Spleen (tissue), 11 donors: ENCODE results near the gene ZYG11B. TPM values are rescaled to one million over a fixed set of nuclear protein-coding genes. Genes with fewer than 3 reads are reported as not detected.
"Not testable (repeated sequence)": the region's sequence is repeated elsewhere in the genome, so short reads cannot be mapped to it uniquely, and the experiment has no call there.

Experiments
- DNase-seq: peaks from one replicate; pipeline ENCODE4 v3.0.0-alpha.2; 2020
- H3K27ac ChIP-seq, 8 donors: fragments of 200-600 bp; sonication (generic) in 7 of 8; 1 replicate in 4 of 8; 2 replicates in 4 of 8; pipeline versions ENCODE4 v1.5.0 to v1.8.0; 2016 to 2021; ENCODE audit warnings: inconsistent platforms in 4 of 8, mild to moderate bottlenecking in 4 of 8, moderate library complexity in 1 of 8
- H3K27me3 ChIP-seq, 7 donors: fragments of 200-600 bp; sonication (generic) in 6 of 7; replicated peaks in 1 of 7; 1 replicate in 4 of 7; 2 replicates in 3 of 7; pipeline versions ENCODE4 v1.5.0 to v1.8.0; 2016 to 2021; ENCODE audit warnings: inconsistent platforms in 3 of 7, mild to moderate bottlenecking in 1 of 7
- H3K36me3 ChIP-seq, 6 donors: fragments of 200-600 bp; sonication (generic) in 5 of 6; 1 replicate in 4 of 6; 2 replicates in 2 of 6; pipeline versions ENCODE4 v1.5.0 to v1.8.0; 2016 to 2021; ENCODE audit warnings: inconsistent platforms in 2 of 6
- H3K4me1 ChIP-seq, 6 donors: fragments of 200-600 bp; sonication (generic) in 5 of 6; 1 replicate in 3 of 6; 2 replicates in 3 of 6; pipeline versions ENCODE4 v1.5.0 to v1.8.0; 2016 to 2021; ENCODE audit warnings: inconsistent platforms in 3 of 6
- H3K4me3 ChIP-seq, 8 donors: fragments of 200-600 bp; sonication (generic) in 7 of 8; 1 replicate in 4 of 8; 2 replicates in 4 of 8; pipeline versions ENCODE4 v1.5.0 to v1.8.0; 2016 to 2021; ENCODE audit warnings: inconsistent platforms in 4 of 8, mild to moderate bottlenecking in 4 of 8, moderate library complexity in 2 of 8
- H3K9me3 ChIP-seq, 8 donors: fragments of 200-600 bp; sonication (generic) in 7 of 8; 1 replicate in 4 of 8; 2 replicates in 4 of 8; pipeline versions ENCODE4 v1.5.0 to v1.8.0; 2016 to 2021; ENCODE audit warnings: inconsistent platforms in 4 of 8
- POLR2A ChIP-seq, 3 donors: fragments of 450-650 bp; IDR thresholded peaks; one replicate each; pipeline ENCODE4 v1.5.1; 2017; ENCODE audit warnings: antibody characterized with exemption in 3 of 3, mild to moderate bottlenecking in 1 of 3
- POLR2AphosphoS5 ChIP-seq, 3 donors: sonication (generic); formaldehyde crosslinking; IDR thresholded peaks; one replicate each; pipeline ENCODE4 v1.5.1; 2017; ENCODE audit warnings: antibody characterized with exemption in 3 of 3
- WGBS, 5 donors: extraction: QIAGEN DNeasy Blood & Tissue Kit in 3 of 5; methylation state at CpG; one replicate each; pipeline versions ENCODE4 v1.1.5 to v1.1.7; 2013 to 2018; 5-methylcytosine and 5-hydroxymethylcytosine counted together
- intact Hi-C: fragments of 100-400 bp; cut with DNase I; formaldehyde crosslinking; loops from one replicate; pipeline ENCODE4 v1.15.0; 2023; ENCODE audit warnings: low total_unique reads
- polyA plus RNA-seq, 3 donors: library from polyadenylated mRNA; stranded (reverse); fragments of 200-250 nt; gene quantifications; one replicate each; pipeline ENCODE4 v1.2.1, GENCODE V29; 2013
- total RNA-seq, 7 donors: library from RNA; depleted of rRNA in 3 of 7; stranded (reverse); fragments of >200 nt in 3 of 7; fragmentation: NEBNext Ultra II Directional in 4 of 7; extraction: Animal tissue kit (Norgen Biotek cat#: 25700) in 4 of 7; gene quantifications; one replicate each; pipeline versions ENCODE4 v1.1.0 to v1.2.1, GENCODE V29; 2016 to 2021
- TF ChIP-seq, protein P1 (sequence below), 11 experiments: fragments of 200-600 bp in 7 of 11; fragments of 450-650 bp in 4 of 11; sonication (generic) in 4 of 11; IDR thresholded peaks in 8 of 11; conservative IDR thresholded peaks in 3 of 11; 1 replicate in 7 of 11; 2 replicates in 4 of 11; pipeline versions ENCODE4 v1.4.0 to v1.8.0; 2016 to 2021; ENCODE audit warnings: antibody characterized with exemption in 11 of 11, inconsistent platforms in 4 of 11, mild to moderate bottlenecking in 1 of 11
- donor health status: healthy with polysubstance abuse.
- donor health status: DM: no; HTN: no; CAD: no; lungs with moderate emphysema.
- donor health status: DM: no; HTN: no; CAD: no.
- donor health status: Bipolar disorder and iron deficiency.
- donor health status: healthy.
- donor health status: DM: no; HTN: no; CAD: no.
- donor health status: DM: yes; HTN: yes; CAD: no.

ZYG11B gene
- total and polyA plus RNA-seq, 10 donors: 3.0 to 35.5 (median 21.9) TPM

- no peaks in the 10 kb centered on the region for H3K27me3 ChIP-seq
- no peak for DNase-seq
- H3K4me3 ChIP-seq: peak overlapping the region in 1 of 8 donors; percentile 37
- intact Hi-C loops: loop anchor here (5.0 kb wide), 1 partner anchor 210 kb away; no protein-coding TSS in a partner anchor
- H3K9me3 ChIP-seq: no peaks in the 10 kb centered on the region
- peaks cover 0 to 42% (median 15%) of the 10 kb centered on the region in 6 donors for H3K4me1 ChIP-seq
- TF ChIP-seq POLR2AphosphoS5 (IDR thresholded peaks at IDR 0.05): no peak
- peak overlapping the region in 4 of 8 donors; percentile 8 to 59 (median 58) for H3K27ac ChIP-seq
- no peaks in the 10 kb centered on the region for H3K36me3 ChIP-seq
- 88 to 92% (median 89%) methylated on average over 18 of the region's 18 CpGs for WGBS, 5 donors
Observed at GRCh38 chr1:52706941-52707926, 19.0 kb upstream of the ZYG11B start.

DNA sequence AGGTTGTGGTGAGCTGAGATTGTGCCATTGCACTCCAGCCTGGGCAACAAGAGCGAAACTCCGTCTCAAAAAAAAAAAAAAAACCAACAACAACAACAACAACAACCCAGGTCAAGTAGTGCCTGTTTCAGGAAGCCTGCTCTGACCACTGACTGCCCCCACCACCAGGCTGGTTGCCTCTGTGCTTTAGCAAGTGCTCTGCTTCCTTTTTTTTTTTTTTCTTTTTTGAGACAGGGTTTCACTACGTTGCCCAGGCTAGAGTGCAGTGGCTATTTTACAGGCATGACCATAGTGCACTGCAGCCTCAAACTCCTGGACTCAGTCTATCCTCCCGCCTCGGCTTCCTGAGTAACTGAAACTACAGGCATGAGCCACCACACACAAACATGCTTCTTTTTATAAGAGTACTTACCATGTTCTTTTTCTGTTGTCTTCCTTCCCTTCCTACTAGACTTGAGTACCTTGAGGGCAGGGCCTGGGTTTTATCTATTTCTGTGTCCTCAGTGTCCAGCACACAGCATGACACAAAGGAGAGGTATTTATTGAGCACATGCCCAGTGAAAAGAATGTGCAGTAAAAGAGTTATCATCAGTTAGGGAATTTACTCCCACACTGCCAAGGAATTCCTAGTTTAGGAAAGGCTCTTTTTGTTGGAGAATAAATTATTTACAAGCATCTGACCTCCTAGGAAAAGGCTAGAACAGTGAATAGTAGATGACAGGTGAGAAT, 18.2 kb upstream of the ZYG11B start:
- no peaks in the 10 kb centered on the region for H3K27me3 ChIP-seq
- intact Hi-C loops: loop anchor here (5.0 kb wide), 1 partner anchor 209 kb away; no protein-coding TSS in a partner anchor
- DNase-seq: peak; percentile 80
- H3K4me1 ChIP-seq: peaks cover 0 to 34% (median 9%) of the 10 kb centered on the region in 6 donors
- no peaks in the 10 kb centered on the region for H3K9me3 ChIP-seq
- H3K4me3 ChIP-seq: peak overlapping the region in 1 of 8 donors; percentile 37
- H3K36me3 ChIP-seq: no peaks in the 10 kb centered on the region
- H3K27ac ChIP-seq: peak overlapping the region in 4 of 8 donors; percentile 8 to 59 (median 58)
- WGBS, 5 donors: 53 to 82% (median 62%) methylated on average over 5 of the region's 5 CpGs
- TF ChIP-seq POLR2AphosphoS5 (IDR thresholded peaks at IDR 0.05) (no peak), POLR2A (IDR thresholded peaks at IDR 0.05) (no peak)
- TF ChIP-seq, protein P1, sequence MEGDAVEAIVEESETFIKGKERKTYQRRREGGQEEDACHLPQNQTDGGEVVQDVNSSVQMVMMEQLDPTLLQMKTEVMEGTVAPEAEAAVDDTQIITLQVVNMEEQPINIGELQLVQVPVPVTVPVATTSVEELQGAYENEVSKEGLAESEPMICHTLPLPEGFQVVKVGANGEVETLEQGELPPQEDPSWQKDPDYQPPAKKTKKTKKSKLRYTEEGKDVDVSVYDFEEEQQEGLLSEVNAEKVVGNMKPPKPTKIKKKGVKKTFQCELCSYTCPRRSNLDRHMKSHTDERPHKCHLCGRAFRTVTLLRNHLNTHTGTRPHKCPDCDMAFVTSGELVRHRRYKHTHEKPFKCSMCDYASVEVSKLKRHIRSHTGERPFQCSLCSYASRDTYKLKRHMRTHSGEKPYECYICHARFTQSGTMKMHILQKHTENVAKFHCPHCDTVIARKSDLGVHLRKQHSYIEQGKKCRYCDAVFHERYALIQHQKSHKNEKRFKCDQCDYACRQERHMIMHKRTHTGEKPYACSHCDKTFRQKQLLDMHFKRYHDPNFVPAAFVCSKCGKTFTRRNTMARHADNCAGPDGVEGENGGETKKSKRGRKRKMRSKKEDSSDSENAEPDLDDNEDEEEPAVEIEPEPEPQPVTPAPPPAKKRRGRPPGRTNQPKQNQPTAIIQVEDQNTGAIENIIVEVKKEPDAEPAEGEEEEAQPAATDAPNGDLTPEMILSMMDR (IDR thresholded peaks at IDR 0.05 in 8 of 11, conservative IDR thresholded peaks at IDR 0.05 in 3 of 11): no peak

DNA sequence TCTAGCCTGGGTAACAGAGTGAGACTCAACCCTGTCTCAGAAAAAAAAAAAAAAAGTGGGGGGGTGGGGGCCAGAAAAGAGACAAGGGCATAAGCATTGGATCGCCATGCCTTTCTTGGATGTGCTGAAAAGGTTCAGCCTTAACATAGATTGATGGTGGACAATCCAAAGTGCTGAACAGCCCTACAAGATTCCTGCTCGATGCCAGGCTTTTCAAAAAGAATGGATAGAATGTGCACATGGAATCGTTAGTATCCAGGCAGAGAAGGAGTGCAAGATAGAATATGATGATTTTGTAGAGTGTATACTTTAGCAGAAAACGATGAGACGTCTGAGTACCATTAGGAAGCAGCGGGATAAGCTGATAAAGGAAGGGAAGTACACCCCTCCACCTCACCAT, 17.2 kb upstream of the ZYG11B start:
- Histone ChIP-seq H3K27ac (no peak overlapping the region), H3K27me3 (no peaks in the 10 kb centered on the region), H3K36me3 (no peaks in the 10 kb centered on the region), H3K4me3 (no peak overlapping the region), H3K4me1 (peaks cover 0 to 25% (median 1%) of the 10 kb centered on the region in 6 donors), H3K9me3 (no peaks in the 10 kb centered on the region)
- WGBS, 5 donors: 46 to 68% (median 64%) methylated on average over 6 of the region's 6 CpGs
- intact Hi-C loops: loop anchor here (5.0 kb wide), 1 partner anchor 208 kb away; no protein-coding TSS in a partner anchor
- TF ChIP-seq, protein P1 (IDR thresholded peaks at IDR 0.05 in 8 of 11, conservative IDR thresholded peaks at IDR 0.05 in 3 of 11): no peak
- no peak for DNase-seq

DNA sequence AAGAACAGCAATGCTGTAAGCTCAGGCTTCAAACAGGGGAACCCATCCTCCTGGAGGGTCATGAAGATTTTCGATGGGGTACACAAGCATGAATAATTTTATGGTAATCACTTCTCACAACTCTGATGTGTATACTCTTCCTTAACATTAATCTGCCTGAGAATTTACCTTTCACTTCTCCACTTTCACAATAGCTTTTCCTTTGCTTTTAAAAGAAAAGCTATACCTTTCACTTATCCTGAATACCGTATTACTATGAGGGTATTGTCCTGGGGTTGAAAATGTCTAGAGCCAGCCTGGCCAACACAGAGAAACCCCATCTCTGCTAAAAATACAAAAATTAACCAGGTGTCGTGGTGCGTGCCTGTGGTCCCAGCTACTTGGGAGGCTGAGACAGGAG, 12.7 kb upstream of the ZYG11B start:
- Histone ChIP-seq H3K4me3 (no peak overlapping the region), H3K9me3 (no peaks in the 10 kb centered on the region), H3K27me3 (no peaks in the 10 kb centered on the region), H3K27ac (no peak overlapping the region), H3K4me1 (no peaks in the 10 kb centered on the region), H3K36me3 (no peaks in the 10 kb centered on the region)
- 90 to 95% (median 90%) methylated on average over 4 of the region's 4 CpGs for WGBS, 5 donors
- no peak for DNase-seq
- TF ChIP-seq POLR2A (IDR thresholded peaks at IDR 0.05): no peak
- TF ChIP-seq, protein P1 (IDR thresholded peaks at IDR 0.05 in 8 of 11, conservative IDR thresholded peaks at IDR 0.05 in 3 of 11): no peak
- no peak for TF ChIP-seq POLR2AphosphoS5 (IDR thresholded peaks at IDR 0.05)
- intact Hi-C loops: no loop called here

DNA sequence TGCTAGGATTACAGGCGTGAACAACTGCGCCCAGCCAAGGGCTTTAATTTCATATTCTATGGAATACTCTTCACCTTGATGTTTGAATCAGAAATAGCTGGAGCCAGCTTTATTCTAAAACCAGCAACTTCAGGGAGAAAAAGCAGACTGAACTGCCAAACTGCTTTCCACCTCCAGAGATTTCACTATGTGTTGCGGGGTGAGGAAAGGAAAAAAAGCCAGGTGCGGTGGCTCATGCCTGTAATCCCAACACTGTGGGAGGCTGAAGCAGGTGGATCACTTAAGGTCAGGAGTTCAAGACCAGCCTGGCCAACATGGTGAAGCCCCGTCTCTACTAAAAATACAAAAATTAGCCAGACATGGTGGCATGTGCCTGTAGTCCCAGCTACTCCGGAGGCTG, 11.0 kb upstream of the ZYG11B start:
- DNase-seq, H3K27ac ChIP-seq, intact Hi-C loops, H3K4me1 ChIP-seq, H3K27me3 ChIP-seq, H3K4me3 ChIP-seq, H3K36me3 ChIP-seq, H3K9me3 ChIP-seq: not testable (repeated sequence)
- WGBS, 5 donors: 93 to 97% (median 94%) methylated on average over 6 of the region's 6 CpGs
